ENCODE results near the gene FAT4. TPM values are rescaled to one million over a fixed set of nuclear protein-coding genes. Genes with fewer than 3 reads are reported as not detected.

Gene FAT4
- total and polyA plus RNA-seq, 2 donors (not counting 3 experiments of a cell fraction or from before 2014, with no cell fraction given): 16.4 to 39.1 TPM

DNA sequence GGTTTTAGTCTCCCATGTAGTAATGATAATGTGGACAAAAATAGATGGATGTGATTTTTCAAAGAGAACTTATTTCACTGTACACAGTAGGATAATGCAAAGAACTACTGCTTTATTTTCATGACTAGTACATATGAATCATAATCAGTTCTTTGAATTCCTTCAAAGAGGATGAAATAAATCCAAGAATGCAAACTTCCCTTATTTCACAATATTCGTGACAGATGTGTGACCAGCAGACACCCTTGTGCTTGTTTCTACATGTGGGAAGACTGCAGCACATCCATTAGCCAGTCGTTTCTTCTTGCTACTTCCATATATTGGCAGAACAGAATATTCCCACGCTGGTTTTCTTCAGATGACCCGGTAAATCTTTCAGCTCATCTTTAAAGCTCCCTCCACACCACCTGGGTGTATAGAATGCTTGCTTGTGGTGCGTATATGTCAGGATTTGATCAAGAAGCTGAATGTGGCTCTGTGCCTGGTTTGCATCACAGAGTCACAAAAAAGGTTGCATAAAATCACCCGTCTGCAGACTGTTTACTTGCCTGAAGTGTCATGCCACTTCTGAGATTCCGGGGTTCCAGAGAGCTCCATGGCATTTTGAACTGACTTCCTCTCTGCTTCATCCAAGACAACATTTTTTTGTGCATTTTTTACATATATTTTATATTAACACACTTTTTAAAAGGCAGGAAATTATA lies 47.7 kb upstream of the FAT4 start:
- H3K4me3 ChIP-seq (replicated peaks in 1 of 3; ENCODE audit: insufficient read depth in 1 of 3, low read depth in 1 of 3, low read length in 3 of 3): no peak overlapping the region
- H3K36me3 ChIP-seq (ENCODE audit: control insufficient read depth in 2 of 2, extremely low read depth in 1 of 2, insufficient read depth in 2 of 2, low read length in 2 of 2): no peaks in the 10 kb centered on the region
- TF ChIP-seq GATA2 (IDR thresholded peaks at IDR 0.05; ENCODE audit: insufficient read depth, insufficient read length, low read depth, low read length): no peak
- TF ChIP-seq FOS (IDR thresholded peaks at IDR 0.05; ENCODE audit: borderline replicate concordance, insufficient read depth, low read length): no peak
- TF ChIP-seq POLR2AphosphoS5 (IDR thresholded peaks at IDR 0.05; ENCODE audit: insufficient read depth, low read depth, low read length): no peak
- TF ChIP-seq, protein P1, sequence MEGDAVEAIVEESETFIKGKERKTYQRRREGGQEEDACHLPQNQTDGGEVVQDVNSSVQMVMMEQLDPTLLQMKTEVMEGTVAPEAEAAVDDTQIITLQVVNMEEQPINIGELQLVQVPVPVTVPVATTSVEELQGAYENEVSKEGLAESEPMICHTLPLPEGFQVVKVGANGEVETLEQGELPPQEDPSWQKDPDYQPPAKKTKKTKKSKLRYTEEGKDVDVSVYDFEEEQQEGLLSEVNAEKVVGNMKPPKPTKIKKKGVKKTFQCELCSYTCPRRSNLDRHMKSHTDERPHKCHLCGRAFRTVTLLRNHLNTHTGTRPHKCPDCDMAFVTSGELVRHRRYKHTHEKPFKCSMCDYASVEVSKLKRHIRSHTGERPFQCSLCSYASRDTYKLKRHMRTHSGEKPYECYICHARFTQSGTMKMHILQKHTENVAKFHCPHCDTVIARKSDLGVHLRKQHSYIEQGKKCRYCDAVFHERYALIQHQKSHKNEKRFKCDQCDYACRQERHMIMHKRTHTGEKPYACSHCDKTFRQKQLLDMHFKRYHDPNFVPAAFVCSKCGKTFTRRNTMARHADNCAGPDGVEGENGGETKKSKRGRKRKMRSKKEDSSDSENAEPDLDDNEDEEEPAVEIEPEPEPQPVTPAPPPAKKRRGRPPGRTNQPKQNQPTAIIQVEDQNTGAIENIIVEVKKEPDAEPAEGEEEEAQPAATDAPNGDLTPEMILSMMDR (IDR thresholded peaks at IDR 0.05; ENCODE audit: extremely low read depth in 1 of 2, insufficient read depth in 1 of 2, low read depth in 1 of 2, low read length in 2 of 2): no peak
- TF ChIP-seq JUN (IDR thresholded peaks at IDR 0.05; ENCODE audit: borderline replicate concordance, insufficient read depth, insufficient read length, low read depth): no peak
- TF ChIP-seq, protein P2, sequence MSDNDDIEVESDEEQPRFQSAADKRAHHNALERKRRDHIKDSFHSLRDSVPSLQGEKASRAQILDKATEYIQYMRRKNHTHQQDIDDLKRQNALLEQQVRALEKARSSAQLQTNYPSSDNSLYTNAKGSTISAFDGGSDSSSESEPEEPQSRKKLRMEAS (IDR thresholded peaks at IDR 0.05; ENCODE audit: insufficient read depth, insufficient read length): no peak
- no peak for TF ChIP-seq POLR2A (IDR thresholded peaks at IDR 0.05; ENCODE audit: low read depth, low read length)
- no peak for TF ChIP-seq EZH2 (IDR thresholded peaks at IDR 0.05; ENCODE audit: borderline replicate concordance, low read depth, low read length, severe bottlenecking)
- TF ChIP-seq MYC (IDR thresholded peaks at IDR 0.05; ENCODE audit: low read depth, low read length): no peak
- H3K4me1 ChIP-seq (ENCODE audit: control insufficient read depth, extremely low read depth, insufficient read depth, low read length): no peaks in the 10 kb centered on the region
- CTCF ChIA-PET: interaction anchor here (1.2 kb wide), 1 partner anchor 16 kb away, joined by 3 read pairs; no protein-coding TSS in a partner anchor
- no peaks in the 10 kb centered on the region for H3K9me3 ChIP-seq (replicated peaks; ENCODE audit: control insufficient read depth, insufficient read depth, low read length)
- no peak overlapping the region for H3K27ac ChIP-seq (ENCODE audit: insufficient read depth, low read depth, low read length)
- no TSS peak for BruUV-seq (replicated peaks)
- no peak overlapping the region for H3K9ac ChIP-seq (replicated peaks; ENCODE audit: extremely low read depth, insufficient read depth, low read length)
- FAIRE-seq: no peak
- no peaks in the 10 kb centered on the region for H3K79me2 ChIP-seq (ENCODE audit: control insufficient read depth, insufficient read depth, low read length)
- no peaks in the 10 kb centered on the region for H4K20me1 ChIP-seq (replicated peaks; ENCODE audit: control insufficient read depth, extremely low read depth, insufficient read depth, low read length)
- dilution Hi-C loops (cut with MboI; ENCODE audit: extremely low pct_ligation_motif_present, low sequenced_read_pairs) (no loop called here), intact Hi-C loops (cut with micrococcal nuclease) (no loop called here)
- no peaks in the 10 kb centered on the region for H3K27me3 ChIP-seq (ENCODE audit: control insufficient read depth in 2 of 2, insufficient read depth in 2 of 2, low read length in 2 of 2)
- POLR2A ChIA-PET: no interaction called here
- H3K4me2 ChIP-seq (ENCODE audit: insufficient read depth, low read length): no peak overlapping the region
- no peak for DNase-seq (ENCODE audit: low read depth, low spot score)
- no peaks in the 10 kb centered on the region for H3K9me1 ChIP-seq (replicated peaks; ENCODE audit: control insufficient read depth, extremely low read depth, insufficient read depth, low read length)
- H2AFZ ChIP-seq (ENCODE audit: low read depth, low read length): no peak overlapping the region
